Right renal pelvis (tissue), 4 donors: ENCODE results near the gene HOXA2. TPM values are rescaled to one million over a fixed set of nuclear protein-coding genes. Genes with fewer than 3 reads are reported as not detected.

ENCODE experiments used
- DNase-seq, 4 donors: peaks; one replicate each; pipeline ENCODE4 v3.0.0-alpha.2; 2013; ENCODE audit warnings: low read depth in 4 of 4, low spot score in 3 of 4, missing footprints in 1 of 4
- polyA plus RNA-seq, 4 donors: library from polyadenylated mRNA; unstranded; fragments of 120-200 nt; gene quantifications; one replicate each; pipeline ENCODE4 v1.2.1, GENCODE V29; 2013; ENCODE audit not compliant: insufficient read length in 4 of 4

HOXA2 gene
- 10 to 100 TPM in 1 of 4 donors, 1 to 10 TPM in 3; 8.2 to 10.1 (median 9.5) TPM for polyA plus RNA-seq

GRCh38 chr7:27102581-27103442, at the start of gene HOXA2:
TSS of gene HOXA2 (minus strand) at chr7:27102683. CDS start at chr7:27102500, 183 bp downstream.
- peak in 3 of 4 donors; percentile 54 to 63 (median 59) for DNase-seq

- no peak for DNase-seq
Observed at GRCh38 chr7:27151341-27151930, 49.0 kb upstream of the HOXA2 start.

GRCh38 chr7:27150568-27151340, 48.3 kb upstream of the HOXA2 start:
- no peak for DNase-seq

GRCh38 chr7:27149842-27150567, 47.5 kb upstream of the HOXA2 start:
- DNase-seq = no peak

GRCh38 chr7:27148756-27149641, 46.5 kb upstream of the HOXA2 start:
- DNase-seq = no peak

GRCh38 chr7:27148031-27148755, 45.7 kb upstream of the HOXA2 start:
- no peak for DNase-seq

- DNase-seq = no peak
Observed at GRCh38 chr7:27147199-27148030, 44.9 kb upstream of the HOXA2 start, which contains the start of gene HOXA6. TSS of gene HOXA6 (minus strand) at chr7:27147774. CDS start at chr7:27147749, 25 bp downstream.

- DNase-seq = no peak
Observed at GRCh38 chr7:27146491-27147198, 44.2 kb upstream of the HOXA2 start.

- no peak for DNase-seq
Observed at GRCh38 chr7:27145914-27146412, 43.5 kb upstream of the HOXA2 start.

- DNase-seq = no peak
Observed at GRCh38 chr7:27145165-27145913, 42.9 kb upstream of the HOXA2 start.

- DNase-seq = no peak
Observed at GRCh38 chr7:27144781-27145164, 42.3 kb upstream of the HOXA2 start.

- DNase-seq = no peak
Observed at GRCh38 chr7:27143950-27144780, 41.7 kb upstream of the HOXA2 start.

- DNase-seq = peak in 2 of 4 donors; percentile 88 to 90
Observed at GRCh38 chr7:27143023-27143949, 40.8 kb upstream of the HOXA2 start, which contains the start of gene HOXA5. TSS of gene HOXA5 (minus strand) at chr7:27143681. CDS start at chr7:27143607, 74 bp downstream.

GRCh38 chr7:27142580-27143022, 40.1 kb upstream of the HOXA2 start:
- no peak for DNase-seq
